HG03469 (cell line): Measurements from ENCODE around the gene NCKIPSD.

Experiments used
- ATAC-seq: cut with Tn5 transposase; IDR thresholded peaks from one replicate; pipeline ENCODE4 v1.9.1; 2021; ENCODE audit warnings: mild to moderate bottlenecking, moderate library complexity, moderate number of reproducible peaks; ENCODE audit not compliant: unreplicated experiment

Gene NCKIPSD

DNA sequence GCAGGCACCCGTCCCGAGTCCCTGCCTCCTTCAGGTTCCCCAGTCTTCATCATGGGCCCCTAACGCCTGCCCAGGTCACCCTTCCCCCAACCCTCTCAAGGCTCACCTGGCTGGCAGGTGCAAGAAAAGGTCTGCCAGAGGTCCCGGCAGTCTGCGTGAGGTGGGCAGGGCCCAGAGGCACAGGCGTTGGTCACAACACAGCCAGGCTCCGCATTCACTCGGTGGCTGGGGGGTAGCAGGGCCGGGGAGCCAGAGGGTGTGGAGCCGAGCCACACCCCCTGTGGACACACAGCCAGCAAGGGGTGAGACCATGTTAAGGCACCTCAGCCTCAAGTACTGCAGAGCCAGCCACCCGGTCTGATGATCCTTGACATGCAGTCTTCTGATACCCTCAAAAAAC lies 33.9 kb downstream of the NCKIPSD start:
- ATAC-seq, result no peak

DNA sequence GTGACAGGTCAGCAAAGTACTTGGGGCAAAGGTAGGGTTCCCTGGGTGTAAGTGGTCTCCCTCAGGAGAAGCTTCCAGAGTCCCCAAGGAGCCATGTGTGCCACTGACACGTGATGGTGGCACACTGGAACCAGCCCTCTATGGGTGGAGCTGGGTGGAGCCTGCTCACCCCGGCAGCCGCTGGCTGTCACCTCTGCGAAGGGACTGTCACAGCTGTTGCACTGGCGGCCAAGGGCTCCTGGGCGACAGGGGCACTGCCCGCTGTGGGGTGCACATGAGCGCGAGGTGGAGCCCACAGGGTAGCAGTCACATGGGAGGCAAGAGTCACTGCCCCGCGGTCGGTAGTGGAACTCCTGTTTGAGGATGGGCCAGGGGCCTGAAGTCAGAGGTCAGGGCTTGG lies 35.0 kb downstream of the NCKIPSD start:
- no peak for ATAC-seq

DNA sequence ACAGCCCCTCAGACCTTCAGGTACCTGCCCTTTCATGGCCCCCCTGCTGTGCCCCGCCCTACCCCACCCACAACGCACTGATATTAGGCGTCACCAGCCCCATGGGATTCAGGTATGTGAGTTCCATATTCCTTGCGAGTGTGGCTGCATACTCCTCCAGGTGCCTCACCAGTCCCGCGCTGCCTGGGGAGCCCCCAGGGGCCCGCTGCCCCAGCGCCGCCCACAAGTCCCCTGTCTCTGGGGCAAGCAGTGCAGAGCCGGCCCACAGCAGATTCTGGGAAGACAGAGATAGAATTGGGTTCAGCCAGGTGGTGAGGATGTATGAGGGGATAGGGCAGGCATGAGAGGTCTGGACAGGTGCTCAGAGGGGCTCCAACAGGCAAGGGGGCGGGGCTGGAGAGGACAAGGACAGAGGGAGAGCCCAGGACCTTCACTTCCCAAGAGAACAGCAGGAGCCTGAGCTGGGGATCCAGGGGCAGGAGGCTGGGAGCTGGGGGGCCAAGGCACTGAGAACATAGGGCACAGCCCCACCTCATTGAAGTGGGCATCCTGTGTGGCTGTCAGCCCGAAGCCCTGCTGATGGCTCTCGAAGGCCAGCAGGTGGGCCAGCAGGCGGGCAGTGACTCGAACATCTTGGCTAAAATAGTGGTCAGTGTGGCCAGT lies 37.4 kb downstream of the NCKIPSD start:
- ATAC-seq, result no peak

DNA sequence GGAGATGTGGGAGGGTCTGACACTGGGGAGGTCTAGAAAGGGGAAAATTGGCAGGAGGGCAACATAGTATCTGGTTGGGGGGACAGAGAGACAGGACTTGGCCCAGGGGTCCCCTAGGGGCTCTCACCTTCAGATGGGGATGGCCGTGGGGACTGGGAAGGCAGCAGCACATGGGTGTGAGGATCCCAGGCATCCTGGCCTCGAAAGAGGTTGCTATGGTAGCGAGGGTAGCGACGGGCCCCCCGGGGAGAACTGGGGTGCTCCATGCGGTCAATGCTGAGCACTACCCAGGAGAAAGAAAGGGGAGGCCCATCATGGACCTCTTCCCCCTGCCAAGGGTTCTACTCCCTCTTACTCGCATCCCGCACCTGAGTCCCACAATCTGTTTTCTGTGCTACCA lies 38.0 kb downstream of the NCKIPSD start:
- ATAC-seq, result no peak

DNA sequence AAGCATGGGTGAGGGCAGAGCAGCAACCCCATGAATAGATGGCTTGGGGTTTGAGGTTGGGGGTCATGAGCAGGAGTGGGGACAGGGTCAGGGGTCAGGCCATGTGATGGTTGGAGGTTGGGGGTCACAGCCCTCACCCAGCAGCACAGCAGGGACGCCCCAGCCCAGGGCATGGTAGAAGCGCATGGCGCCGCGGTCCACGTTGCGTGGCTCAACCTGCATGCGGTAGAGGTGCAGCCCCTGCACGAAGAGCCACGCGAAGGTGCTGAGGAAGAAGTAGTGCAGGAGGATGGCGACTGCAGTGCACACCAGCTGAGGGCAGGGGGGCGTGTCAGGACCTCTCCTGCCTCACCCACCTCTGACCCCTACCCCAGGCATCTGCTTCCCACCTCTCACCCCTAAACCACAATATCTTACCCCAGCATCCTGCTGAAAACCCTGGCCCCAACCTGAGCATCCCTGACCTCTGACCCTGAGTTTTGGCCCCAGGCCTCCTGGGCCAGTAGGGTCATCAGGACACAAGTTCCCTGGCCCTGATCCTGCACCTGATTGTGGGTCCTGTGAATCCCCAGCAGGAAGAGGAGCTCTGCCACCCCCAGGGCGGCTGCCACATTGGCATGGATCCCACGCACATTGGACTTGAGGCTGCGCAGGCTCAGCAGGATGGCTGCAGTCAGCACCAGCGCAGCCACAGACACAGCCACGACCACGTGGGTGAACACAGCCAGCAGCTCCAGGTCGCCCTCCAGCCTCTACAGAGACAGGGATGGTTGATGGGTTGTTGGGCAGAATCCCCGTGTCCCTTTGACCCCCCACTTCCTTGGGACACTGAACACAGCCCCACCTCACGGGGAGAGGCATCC lies 40.6 kb downstream of the NCKIPSD start:
- no peak for ATAC-seq

DNA sequence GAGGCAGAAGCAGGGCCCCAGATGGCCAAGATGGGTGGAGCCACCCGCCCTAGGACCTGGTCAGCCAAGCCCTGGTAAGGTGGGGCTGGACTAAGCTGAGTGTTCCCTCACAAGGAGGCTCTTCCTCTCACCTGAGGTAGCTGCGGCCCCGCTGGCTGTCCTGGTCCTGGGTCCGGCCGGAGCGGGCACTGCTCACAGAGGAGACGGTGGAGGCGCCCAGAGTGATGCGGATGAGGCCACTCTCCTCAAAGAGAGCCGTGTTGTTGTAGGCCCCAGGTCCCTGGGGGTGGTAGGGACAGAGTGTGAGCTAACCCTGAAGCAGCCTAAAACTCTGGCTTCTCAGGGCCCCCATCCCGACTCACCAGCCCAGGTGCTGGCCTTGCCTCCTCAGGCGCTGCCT lies 43.1 kb downstream of the NCKIPSD start:
- ATAC-seq, result no peak

DNA sequence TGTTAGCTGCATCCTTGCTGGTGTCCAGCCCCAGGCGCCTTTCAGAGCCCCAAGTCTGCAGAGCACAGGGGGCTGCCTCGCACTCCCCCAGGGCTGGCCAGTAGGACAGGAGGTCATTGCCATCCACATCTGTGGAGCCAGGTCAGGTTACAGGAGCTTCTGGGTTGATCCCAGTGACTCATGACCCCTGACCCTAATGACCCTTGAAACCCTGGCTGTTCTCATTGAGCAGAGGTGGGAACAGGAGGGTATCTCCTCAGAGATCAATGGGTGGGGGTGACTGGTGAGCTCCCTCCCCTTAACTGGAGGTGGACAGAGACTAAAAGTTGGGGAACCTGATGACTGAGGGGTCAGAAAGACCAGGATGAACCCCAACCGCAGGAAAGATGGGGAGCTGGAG lies 44.3 kb downstream of the NCKIPSD start:
- ATAC-seq, result no peak

DNA sequence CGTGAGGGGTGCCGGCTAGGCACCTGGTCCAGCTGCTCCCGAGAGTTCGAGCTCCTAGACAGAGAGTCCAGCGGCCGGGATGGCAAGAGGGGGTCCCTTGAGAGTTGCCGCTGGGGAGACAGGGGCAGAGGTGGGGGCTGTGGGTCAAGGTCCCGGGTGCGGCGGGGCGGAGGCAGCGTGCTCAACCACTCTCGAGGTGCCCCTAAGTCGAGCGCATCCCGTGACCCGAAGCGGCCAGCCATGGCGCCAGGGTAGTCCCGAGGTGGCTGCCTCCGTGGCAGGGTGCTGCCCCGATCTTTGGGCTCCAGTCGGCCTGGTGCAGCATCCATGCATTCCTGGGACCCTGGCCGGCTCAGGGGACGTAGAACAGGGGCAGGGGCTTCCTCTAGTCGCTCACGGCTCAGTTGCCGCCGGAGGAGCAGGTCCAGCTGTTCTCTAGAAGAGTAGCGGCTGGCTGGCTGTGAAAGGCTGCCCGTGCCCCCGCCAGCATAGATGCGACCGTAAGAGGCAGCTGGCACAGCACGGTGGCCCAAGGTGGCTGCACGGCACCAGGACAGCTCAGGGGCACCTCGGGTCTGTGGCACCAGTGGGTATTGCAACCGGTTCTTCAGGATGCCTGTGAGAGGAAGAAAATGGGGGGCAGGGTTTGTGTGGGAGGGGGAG lies 45.6 kb downstream of the NCKIPSD start:
- ATAC-seq, result no peak

DNA sequence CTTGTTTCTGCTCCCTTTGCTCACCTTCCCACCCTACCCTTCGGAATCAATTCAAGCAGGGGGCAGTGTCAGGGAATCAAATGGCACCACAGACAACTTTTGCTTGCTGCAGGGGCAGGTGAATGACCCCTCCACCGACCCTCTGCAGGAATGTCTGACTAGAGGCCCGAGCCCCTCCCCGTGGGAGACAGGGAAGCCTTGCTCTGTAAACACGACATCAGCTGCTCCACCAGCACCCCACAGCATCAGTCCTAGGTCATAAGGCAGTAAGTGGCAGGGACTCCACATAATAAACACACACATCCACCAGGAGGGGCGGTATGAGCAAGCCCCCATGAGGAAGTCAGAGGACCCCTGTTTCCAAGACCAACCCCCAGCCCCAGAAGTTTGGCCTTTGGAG lies 48.4 kb downstream of the NCKIPSD start:
- no peak for ATAC-seq

DNA sequence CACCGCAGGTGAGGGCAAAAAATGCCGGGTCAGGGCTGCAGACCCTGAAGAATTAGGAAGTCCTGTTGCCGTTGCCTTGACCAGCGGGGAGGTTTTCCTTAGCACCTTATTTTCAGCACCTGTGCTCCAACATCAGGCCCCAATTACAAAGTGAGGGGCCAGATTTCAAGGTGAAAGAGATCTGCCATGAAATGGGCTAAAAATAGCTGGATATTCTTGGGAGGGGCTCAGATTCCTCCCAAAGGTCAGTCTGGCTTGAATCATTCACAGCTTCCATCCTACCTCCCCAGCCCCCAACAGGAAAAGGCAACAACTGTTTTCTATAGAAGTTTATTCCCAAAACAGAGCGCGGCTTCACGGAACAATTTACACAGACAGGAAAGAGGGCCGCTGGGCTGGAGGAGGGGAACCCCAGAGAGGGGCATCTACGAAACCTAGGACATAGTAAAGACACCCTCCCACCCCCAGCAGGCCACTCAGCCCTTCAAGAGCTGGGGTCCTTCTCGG lies 49.5 kb downstream of the NCKIPSD start:
- ATAC-seq, result no peak

DNA sequence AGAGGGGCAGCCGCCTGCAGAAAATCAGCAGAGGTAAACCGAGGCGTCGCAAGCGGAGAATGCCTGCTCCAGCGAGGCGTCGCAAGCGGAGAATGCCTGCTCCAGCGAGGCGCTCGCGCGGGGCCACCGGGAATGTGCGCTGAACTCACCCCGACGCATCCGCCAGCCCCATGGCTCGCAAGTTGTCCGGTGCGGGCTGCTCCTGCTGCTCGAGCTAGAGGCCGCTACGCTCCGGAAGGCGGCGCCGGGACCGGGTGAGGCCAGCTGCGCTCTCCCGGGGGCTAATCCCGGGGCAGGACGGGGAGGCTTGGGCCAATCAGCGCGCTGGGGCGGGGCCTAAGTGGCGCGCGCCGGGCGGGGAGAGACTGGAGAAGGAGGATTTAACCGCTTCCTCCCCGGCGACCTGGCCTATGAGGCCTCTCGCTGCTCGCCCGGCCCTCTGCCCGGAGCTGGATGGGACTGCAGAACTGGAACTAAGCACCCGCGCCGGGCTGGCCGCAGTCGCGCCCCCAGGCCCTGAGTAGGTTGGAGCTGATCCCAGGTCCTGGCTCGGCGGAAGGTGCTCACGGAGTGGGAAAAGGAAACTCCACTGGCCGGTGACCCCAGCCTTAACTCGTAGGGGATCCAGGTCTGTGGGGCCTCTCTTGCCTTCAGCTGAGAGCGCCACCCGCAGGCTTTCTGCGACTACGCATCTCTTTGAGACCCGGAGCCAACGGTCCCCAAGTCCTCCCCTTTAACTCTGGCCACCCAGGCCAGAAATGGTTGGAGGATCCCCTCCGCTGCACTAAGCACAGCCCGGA lies 50.3 kb downstream of the NCKIPSD start, which contains the start of gene SLC26A6:
SLC26A6 (minus strand) TSS at position 240 of the 800 bp plus-strand sequence; CDS start at position 172, 68 bp downstream.
- ATAC-seq, result peak; percentile 78

DNA sequence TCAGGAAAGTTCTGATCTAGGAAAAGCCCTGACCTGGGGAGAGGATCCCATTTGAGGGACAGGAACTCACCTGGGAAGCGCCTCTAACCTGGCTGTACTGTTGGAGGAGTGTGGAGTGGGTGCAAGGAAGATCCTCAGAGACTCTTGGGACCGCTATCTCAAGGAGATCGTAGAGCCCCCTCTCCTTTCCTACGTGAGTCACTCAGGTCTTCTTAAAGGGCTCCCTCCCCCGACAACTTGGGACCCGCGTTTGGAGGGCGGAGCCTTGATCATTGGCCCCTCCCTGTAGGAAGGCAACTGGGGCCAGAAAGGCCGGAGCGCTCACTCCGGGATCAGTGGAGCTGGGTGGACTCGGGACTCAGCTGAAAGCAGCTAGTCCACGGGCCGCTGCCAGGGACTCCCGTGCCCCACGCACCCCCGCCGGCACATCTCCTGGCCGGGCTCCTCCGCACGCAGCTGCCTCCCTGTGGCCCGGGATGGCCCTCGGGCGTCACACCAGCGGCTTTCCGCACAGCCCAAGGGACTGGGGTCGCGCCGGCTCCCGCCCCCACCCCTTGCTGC lies 51.0 kb downstream of the NCKIPSD start:
- ATAC-seq, result no peak

DNA sequence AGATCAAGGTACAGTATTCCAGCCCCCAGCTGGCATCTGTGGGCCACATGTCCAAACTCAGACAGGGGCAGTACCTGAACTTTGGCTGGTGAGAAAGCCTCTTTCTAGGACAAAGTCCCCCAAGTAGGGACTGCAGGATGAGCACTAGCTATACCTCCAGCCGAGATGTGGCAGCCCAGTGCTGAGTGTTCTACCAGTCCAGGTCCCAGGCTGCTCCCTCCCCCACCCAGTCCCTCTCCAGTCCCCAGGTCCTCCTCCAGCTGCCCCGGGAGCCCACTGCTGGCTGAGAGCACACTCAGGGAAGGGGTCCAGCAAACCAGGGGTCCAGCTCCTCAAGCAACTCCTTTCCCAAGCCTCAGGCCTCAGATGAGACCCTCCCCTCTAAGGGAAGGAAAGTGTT lies 52.0 kb downstream of the NCKIPSD start:
- no peak for ATAC-seq

DNA sequence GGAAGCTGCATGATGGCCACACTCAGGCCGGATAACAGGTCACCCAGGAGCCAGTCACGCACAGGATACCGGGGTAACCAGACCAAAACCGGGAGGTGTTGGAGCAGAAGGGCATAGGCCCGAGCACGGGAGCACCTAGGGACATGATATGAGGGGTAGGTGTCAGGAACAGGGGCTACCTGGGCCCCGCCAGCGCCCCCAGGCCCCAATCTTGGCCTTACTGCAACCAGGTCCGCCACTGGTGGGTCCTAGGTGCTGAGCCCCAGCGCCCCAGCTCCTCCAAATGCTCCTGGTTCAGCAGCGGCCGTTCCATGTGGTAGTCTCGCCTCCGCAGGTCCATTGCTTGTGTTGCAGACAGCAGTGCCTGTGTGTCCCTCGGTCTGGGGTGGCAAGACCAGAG lies 52.5 kb downstream of the NCKIPSD start:
- no peak for ATAC-seq

DNA sequence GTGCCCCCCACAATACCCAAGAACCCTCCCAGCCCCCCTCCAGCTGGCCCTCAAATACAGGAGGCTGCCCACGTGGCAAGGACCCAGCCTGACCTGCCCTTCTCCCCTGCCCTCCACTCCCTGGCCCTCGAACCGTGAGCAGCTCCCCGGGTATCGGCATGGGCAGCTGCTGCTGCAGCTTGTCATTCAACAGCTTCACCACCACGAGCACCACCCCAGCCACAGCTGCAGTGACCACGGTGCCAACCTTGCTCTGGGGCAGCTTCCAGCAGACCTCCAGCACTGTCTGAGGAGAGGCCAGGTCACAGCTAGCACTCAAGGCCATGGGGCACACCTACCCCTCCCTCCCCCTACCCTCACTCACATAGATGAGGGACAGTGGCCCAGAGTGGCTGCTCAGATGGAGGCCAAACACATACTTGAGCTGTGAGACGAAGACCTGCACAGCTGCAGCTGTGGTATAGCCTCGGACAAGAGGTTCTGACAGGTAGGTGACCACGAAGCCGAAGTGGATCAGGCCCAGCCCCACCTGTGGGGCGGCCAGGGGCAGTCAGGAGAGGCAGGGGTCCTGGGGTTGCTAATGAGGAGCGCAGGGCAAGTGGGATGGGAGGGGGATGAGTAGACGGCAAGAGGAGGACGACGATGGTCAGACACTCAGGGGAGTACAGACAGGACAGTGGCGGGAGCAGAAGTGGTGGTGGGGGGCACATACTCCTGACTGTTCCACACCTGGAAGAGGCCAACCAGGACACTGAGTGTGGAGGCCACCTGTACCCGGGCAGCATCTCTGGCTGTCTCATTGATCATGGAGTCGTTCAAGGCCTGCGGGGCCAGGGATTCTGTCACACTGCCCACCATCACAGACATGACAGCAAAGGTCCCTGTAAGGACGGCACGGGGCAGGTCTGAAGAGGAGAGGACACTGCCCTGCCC lies 53.9 kb downstream of the NCKIPSD start:
- no peak for ATAC-seq

DNA sequence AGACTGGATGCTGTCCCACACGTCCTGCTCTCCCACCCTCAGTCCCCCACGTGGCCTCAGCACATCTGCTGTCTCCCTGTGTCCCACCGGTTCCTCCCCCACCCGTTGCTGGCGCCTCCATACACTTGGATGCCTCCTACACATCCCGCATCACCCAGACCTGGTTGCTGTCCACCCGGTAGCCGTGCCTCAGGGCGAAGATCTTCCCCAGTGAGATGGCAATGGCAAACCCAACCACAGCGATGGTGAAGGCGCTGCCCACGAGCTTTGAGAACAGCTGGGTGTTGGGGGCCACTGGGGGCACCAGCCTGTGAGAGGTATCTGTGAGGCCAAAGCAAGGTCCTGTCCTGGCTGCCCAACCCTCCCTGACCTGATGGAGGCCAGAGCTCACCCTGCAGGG lies 54.9 kb downstream of the NCKIPSD start:
- no peak for ATAC-seq

DNA sequence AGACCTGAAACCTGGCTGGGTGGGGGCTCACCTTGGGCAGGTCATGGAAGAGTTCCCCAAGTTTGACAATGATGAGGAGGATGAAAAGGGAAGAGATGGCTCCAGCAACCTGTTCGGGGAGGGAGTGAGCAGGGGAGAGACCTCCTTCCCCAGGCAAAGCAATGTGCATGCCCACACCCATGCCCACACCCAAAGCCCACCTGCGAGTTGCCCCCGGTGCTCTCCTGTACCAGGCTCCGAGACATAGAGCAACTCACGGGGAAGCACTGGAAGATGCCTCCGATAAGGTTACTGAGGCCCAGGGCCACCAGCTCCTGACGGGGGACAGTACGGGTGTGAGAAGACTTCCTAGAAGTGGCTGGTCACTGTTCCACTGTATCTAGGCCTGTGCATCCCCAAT lies 55.3 kb downstream of the NCKIPSD start:
- ATAC-seq, result no peak

DNA sequence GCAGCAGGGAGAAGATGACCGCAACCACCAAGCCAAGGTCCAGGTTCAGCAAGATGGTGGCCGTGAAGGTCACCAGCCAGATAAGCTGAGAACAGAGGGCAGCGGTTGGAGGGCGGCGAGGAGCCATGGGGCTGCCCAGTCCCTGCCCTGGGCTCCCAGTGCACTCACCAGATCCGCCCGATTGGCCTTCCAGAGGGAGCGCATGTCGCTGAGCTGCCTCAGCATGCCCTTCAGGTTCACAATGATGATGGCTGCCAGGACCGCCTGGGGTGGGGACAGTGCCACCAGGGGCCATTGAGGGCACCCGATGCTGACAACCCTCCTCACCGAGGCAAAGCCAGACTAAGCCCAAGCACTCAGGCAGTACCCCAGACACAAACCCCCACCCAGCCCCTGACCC lies 55.8 kb downstream of the NCKIPSD start:
- no peak for ATAC-seq

DNA sequence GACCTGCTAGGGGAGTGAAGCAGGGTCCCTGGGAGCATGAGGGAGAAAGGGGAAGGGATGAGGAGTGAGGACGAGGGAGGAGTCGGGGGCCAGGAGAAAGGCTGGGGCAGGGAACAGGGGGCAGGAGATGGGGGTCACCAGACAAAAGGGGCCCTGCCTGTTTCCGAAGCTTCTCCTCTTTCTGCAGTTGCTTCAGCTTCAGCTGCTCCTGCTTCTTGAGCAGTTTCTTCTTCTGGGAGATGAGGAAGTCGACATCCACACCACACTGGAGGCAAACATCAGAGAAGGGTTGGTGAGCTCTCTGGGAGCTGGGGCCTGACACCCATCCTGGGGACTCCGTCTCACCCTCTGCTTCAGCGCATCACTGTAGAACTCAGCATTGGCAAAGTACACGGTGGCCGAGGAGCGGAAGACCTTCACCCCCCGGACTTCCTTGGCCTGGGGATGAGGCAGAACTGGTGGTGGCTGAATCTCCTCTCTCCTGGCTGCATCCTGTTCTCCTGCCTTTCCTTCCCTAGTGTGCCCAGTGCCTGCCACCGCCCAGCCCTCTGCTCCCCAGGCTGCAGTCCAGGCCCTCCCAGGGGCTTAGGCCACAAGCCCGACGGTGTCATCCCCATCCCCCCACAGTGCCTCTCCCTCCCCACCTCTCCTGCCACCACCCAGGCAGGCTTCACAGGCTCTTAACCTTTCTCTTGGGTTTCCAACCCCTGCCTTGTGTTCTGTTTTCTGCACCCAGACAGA lies 57.3 kb downstream of the NCKIPSD start:
- ATAC-seq, result no peak
